HPDE6-E6E7 (cell line): Measurements from ENCODE around the gene AP3S2.
"Not testable (repeated sequence)": the region's sequence is repeated elsewhere in the genome, so short reads cannot be mapped to it uniquely, and the experiment has no call there.

ENCODE experiments used
- DNase-seq: peaks from one replicate; pipeline ENCODE4 v3.0.0; 2011; ENCODE audit warnings: missing footprints; ENCODE audit errors: extremely low spot score

AP3S2 gene

GRCh38 chr15:89864958-89865739, 28.6 kb downstream of the AP3S2 start:
- DNase-seq, result no peak

GRCh38 chr15:89863918-89864317, 29.9 kb downstream of the AP3S2 start:
- DNase-seq, result no peak

GRCh38 chr15:89860891-89861290, 32.9 kb downstream of the AP3S2 start:
- DNase-seq, result no peak

- DNase-seq, result no peak
Observed at GRCh38 chr15:89860431-89860830, 33.4 kb downstream of the AP3S2 start.

GRCh38 chr15:89858661-89859458, 34.9 kb downstream of the AP3S2 start:
- no peak for DNase-seq

GRCh38 chr15:89857673-89858072, 36.1 kb downstream of the AP3S2 start:
- no peak for DNase-seq

GRCh38 chr15:89855948-89856347, 37.8 kb downstream of the AP3S2 start:
- DNase-seq, result no peak

- DNase-seq, result not testable (repeated sequence)
Observed at GRCh38 chr15:89854863-89855262, 38.9 kb downstream of the AP3S2 start.

GRCh38 chr15:89852342-89852995, 41.3 kb downstream of the AP3S2 start:
- DNase-seq, result no peak

GRCh38 chr15:89851673-89852341, 42.0 kb downstream of the AP3S2 start:
- no peak for DNase-seq

- DNase-seq, result no peak
Observed at GRCh38 chr15:89848970-89849292, 44.9 kb downstream of the AP3S2 start.

- DNase-seq, result no peak
Observed at GRCh38 chr15:89847101-89847500, 46.7 kb downstream of the AP3S2 start.

- DNase-seq, result no peak
Observed at GRCh38 chr15:89845305-89845893, 48.4 kb downstream of the AP3S2 start.

GRCh38 chr15:89841962-89842361, 51.8 kb downstream of the AP3S2 start:
- DNase-seq, result no peak

GRCh38 chr15:89841306-89841705, 52.5 kb downstream of the AP3S2 start:
- DNase-seq, result no peak

GRCh38 chr15:89839167-89839810, 54.5 kb downstream of the AP3S2 start:
- no peak for DNase-seq

GRCh38 chr15:89837830-89838178, 56.0 kb downstream of the AP3S2 start:
- no peak for DNase-seq

- DNase-seq, result no peak
Observed at GRCh38 chr15:89837134-89837829, 56.5 kb downstream of the AP3S2 start.

- DNase-seq, result peak; percentile 69
Observed at GRCh38 chr15:89836267-89837133, 57.3 kb downstream of the AP3S2 start.

GRCh38 chr15:89835176-89835564, 58.6 kb downstream of the AP3S2 start:
- no peak for DNase-seq
